Measurements from ENCODE around the gene CLDN5.
"Not testable (repeated sequence)": the region's sequence is repeated elsewhere in the genome, so short reads cannot be mapped to it uniquely, and the experiment has no call there.

The CLDN5 gene

DNA sequence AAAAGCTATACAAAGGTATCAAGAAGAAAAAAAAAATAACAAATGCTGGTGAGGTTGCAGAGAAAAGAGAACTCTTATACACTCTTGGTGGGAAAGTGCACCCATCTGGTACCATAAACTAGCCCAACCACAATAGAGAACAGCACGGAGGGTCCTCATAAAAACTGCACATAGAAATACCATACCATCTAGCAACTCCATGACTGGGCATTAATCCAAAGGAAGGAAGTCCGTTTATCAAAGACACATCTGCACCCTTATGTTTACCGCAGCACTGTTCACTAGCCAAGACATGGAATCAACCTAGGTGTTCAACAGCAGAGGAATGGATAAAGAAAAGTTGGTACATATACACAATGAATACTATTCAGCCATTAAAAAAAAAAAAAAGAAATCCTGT lies 10.8 kb upstream of the CLDN5 start:
- TF ChIP-seq, protein P1, sequence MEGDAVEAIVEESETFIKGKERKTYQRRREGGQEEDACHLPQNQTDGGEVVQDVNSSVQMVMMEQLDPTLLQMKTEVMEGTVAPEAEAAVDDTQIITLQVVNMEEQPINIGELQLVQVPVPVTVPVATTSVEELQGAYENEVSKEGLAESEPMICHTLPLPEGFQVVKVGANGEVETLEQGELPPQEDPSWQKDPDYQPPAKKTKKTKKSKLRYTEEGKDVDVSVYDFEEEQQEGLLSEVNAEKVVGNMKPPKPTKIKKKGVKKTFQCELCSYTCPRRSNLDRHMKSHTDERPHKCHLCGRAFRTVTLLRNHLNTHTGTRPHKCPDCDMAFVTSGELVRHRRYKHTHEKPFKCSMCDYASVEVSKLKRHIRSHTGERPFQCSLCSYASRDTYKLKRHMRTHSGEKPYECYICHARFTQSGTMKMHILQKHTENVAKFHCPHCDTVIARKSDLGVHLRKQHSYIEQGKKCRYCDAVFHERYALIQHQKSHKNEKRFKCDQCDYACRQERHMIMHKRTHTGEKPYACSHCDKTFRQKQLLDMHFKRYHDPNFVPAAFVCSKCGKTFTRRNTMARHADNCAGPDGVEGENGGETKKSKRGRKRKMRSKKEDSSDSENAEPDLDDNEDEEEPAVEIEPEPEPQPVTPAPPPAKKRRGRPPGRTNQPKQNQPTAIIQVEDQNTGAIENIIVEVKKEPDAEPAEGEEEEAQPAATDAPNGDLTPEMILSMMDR (IDR thresholded peaks at IDR 0.05; ENCODE audit: control insufficient read depth, extremely low read depth, insufficient read depth): no peak
- no peak overlapping the region for H3K4me3 ChIP-seq (ENCODE audit: low read depth, low read length)
- no peak for DNase-seq (ENCODE audit: low read depth)

DNA sequence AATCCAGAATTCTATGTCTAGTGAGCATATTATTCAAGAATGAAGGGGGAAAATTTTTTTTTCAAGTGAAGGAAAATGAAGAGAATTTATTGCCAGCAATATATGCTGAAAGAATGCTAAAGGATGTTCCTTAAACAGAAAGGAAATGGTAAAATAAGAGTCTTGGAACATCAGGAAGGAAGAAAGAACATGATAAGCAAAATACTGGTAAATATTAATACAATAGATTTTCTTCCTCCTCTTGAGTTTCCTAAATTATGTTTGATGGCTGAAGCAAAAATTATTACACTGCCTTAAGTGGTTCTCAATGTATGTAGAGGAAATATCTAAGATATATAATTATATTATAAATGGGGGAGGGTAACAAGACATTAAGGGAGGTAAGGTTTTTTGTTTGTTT lies 9.6 kb upstream of the CLDN5 start:
- no peak for DNase-seq (ENCODE audit: low read depth)
- TF ChIP-seq, protein P1 (IDR thresholded peaks at IDR 0.05; ENCODE audit: control insufficient read depth, extremely low read depth, insufficient read depth): no peak
- H3K4me3 ChIP-seq (ENCODE audit: low read depth, low read length): no peak overlapping the region

DNA sequence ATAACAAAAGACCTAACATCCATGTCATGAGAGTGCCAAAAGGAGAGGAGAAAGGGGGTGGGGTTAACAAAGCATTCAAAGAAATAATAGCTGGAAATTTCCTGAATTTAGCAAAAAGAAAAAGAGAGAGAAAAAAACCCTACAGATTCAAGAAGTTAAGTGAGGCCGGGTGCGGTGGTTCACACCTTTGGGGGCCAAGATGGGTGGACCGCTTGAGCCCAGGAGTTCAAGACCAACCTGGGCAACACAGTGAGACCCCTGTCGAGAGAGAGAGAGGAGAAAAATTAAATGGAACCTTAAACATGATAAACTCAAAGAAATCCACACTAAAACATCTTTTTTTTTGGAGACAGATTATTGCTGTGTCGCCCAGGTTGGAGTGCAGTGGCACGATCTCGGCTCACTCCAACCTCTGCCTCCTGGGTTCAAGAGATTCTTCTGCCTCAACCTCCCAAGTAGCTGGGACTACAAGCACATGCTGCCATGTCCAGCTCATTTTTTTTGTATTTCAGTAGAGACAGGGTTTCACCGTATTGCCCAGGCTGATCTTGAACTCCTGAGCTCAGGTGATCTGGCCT lies 8.9 kb upstream of the CLDN5 start:
- H3K4me3 ChIP-seq (ENCODE audit: low read depth, low read length): no peak overlapping the region
- no peak for DNase-seq (ENCODE audit: low read depth)
- TF ChIP-seq, protein P1 (IDR thresholded peaks at IDR 0.05; ENCODE audit: control insufficient read depth, extremely low read depth, insufficient read depth): no peak

DNA sequence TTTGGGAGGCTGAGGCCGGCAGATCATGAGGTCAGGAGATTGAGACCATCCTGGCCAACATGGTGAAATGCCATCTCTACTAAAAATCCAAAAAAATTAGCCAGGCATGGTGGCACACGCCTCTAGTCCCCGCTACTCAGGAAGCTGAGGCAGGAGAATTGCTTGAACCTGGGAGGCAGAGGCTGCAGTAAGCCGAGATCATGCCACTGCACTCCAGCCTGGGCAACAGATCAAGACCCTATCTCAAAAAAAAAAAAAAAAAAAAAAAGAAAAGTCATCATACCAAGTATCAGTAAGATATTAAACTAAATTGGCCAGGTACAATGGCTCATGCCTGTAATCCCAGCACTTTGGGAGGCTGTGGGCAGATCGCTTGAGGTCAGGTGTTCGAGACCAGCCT lies 7.1 kb upstream of the CLDN5 start:
- DNase-seq (ENCODE audit: low read depth); H3K4me3 ChIP-seq (ENCODE audit: low read depth, low read length): not testable (repeated sequence)

DNA sequence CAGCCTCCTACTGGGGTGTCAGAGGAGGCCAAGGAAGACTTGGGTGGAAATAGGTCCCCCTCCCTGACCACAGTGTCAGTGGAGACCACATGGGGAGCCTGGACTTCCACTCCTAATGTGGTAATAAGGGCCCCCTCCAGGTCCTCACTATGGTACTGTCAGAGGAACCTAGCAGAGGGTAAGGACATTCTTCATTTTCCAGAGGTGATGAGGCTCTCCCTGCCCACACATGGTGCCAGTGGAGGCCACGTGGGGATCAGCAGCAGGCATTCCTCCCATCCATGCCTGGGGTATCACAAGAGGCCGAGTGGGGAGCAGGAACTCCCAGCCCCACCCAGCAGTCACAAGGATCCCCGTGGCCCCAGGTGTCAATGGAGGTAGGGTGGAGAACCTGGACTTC lies 6.5 kb upstream of the CLDN5 start:
- TF ChIP-seq, protein P1 (IDR thresholded peaks at IDR 0.05; ENCODE audit: control insufficient read depth, extremely low read depth, insufficient read depth): no peak
- no peak overlapping the region for H3K4me3 ChIP-seq (ENCODE audit: low read depth, low read length)
- no peak for DNase-seq (ENCODE audit: low read depth)

DNA sequence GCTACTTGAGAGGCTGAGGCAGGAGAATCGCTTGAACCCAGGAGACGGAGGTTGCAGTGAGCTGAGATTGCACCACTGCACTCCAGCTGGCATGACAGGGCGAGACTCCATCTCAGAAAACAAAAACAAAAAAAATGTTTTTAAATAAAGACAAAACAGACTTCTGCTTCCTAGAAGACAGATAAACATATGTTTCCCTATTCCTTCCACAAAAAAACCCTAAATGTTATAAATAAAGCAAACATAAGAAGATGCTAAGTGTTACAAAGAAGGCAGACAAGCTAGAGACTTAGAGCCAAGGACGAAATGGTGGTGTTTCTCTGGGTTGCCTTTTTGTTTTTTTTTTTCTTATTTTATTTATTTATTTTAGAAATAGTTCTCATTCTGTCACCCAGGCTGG lies 5.6 kb upstream of the CLDN5 start:
- TF ChIP-seq, protein P1 (IDR thresholded peaks at IDR 0.05; ENCODE audit: control insufficient read depth, extremely low read depth, insufficient read depth): no peak
- DNase-seq (ENCODE audit: low read depth): no peak
- H3K4me3 ChIP-seq (ENCODE audit: low read depth, low read length): no peak overlapping the region

DNA sequence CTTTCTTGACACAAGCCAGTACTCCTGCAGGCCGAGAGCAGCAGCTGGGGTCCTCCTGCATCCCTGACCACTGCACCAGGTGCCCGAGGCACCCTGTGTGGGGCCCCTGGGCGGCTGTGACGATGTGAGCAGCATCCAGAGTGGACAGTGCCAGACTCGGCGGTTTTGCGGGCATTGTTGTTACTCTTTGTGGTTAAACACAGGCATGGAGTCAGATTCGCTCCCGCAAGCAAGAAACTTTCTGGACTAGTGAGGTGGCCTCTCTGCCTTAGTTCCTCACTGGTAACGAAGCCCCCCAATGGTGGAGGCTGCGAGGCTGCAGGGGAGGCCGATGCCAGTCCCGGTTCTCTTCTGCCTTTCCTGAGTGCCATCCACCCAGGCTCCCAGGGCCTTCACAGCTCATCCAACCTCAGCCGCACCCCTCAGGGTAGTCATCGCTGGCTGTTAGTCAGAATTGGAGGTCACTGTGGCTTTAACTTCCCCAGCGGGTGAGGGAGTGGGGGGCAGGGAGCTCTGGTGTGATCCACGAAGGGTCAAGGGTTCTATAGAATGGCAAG lies 3.7 kb upstream of the CLDN5 start:
- H3K4me3 ChIP-seq (ENCODE audit: low read depth, low read length): no peak overlapping the region
- TF ChIP-seq, protein P1 (IDR thresholded peaks at IDR 0.05; ENCODE audit: control insufficient read depth, extremely low read depth, insufficient read depth): no peak
- no peak for DNase-seq (ENCODE audit: low read depth)

All from LNCaP clone FGC (cell line).